Endometrium (tissue), 2 donors: ENCODE results near the gene EEF1E1.
"Not testable (repeated sequence)": the region's sequence is repeated elsewhere in the genome, so short reads cannot be mapped to it uniquely, and the experiment has no call there.

Experiments
- FAIRE-seq: peaks from 2 replicates; lab custom pipeline; 2012; peaks lifted over from hg19 to GRCh38; lab: Jason Lieb, UNC
- donor health status: control.
- donor health status: control.

The EEF1E1 gene

GRCh38 chr6:8063761-8064637 is 38.3 kb downstream of the EEF1E1 start, which contains the start of gene BLOC1S5:
TSS of gene BLOC1S5 (minus strand) at chr6:8064389. CDS start at chr6:8064376, 13 bp downstream.
- FAIRE-seq = peak; percentile 95

GRCh38 chr6:8061736-8062135 is 40.6 kb downstream of the EEF1E1 start:
- no peak for FAIRE-seq

GRCh38 chr6:8060346-8060745 is 42.0 kb downstream of the EEF1E1 start:
- no peak for FAIRE-seq

GRCh38 chr6:8059129-8059528 is 43.2 kb downstream of the EEF1E1 start:
- peak; percentile 8 for FAIRE-seq

GRCh38 chr6:8057793-8058192 is 44.6 kb downstream of the EEF1E1 start:
- FAIRE-seq = no peak

- FAIRE-seq = no peak
These were observed 45.1 kb downstream of the EEF1E1 start for GRCh38 chr6:8057263-8057662.

DNA sequence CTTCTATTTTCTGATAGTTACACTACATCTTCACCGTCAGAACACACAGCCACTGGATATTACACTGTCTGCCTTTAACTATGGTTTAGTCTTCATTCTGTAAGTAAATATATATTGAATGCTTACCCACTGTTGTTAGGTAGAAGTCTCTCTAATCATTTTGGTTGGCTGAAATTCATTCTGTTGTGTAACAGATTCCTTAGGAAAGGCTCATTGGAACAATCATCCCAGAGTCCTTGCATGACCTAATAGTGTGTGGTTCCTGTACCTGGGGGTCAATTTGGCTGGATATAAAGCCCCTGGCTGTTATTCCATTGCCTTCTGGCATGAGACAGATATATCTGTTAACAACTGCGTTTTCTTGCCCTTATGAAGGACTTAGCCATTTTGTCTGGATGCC is 48.1 kb downstream of the EEF1E1 start:
- FAIRE-seq = no peak

- FAIRE-seq = no peak
These were observed 54.6 kb downstream of the EEF1E1 start for GRCh38 chr6:8047541-8048292.

DNA sequence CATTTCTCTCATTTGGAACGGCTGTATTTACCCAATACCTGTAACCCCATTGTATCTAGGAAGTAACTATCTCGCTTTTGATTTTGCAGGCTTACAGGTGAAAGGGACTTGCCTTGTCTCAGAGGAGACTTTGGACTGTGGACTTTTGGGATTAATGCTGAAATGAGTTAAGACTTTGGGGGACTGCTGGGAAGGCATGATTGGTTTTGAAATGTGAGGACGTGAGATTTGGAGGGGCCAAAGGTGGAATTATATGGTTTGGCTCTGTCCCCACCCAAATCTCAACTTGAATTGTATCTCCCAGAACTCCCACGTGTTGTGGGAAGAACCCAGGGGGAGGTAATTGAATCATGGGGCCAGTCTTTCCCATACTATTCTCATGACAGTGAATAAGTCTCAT is 56.6 kb downstream of the EEF1E1 start:
- not testable (repeated sequence) for FAIRE-seq

- FAIRE-seq = no peak
These were observed 59.1 kb downstream of the EEF1E1 start for GRCh38 chr6:8043221-8043620.

- FAIRE-seq = no peak
These were observed 60.3 kb downstream of the EEF1E1 start for GRCh38 chr6:8041913-8042583.

- not testable (repeated sequence) for FAIRE-seq
These were observed 68.2 kb downstream of the EEF1E1 start for GRCh38 chr6:8034107-8034506.

DNA sequence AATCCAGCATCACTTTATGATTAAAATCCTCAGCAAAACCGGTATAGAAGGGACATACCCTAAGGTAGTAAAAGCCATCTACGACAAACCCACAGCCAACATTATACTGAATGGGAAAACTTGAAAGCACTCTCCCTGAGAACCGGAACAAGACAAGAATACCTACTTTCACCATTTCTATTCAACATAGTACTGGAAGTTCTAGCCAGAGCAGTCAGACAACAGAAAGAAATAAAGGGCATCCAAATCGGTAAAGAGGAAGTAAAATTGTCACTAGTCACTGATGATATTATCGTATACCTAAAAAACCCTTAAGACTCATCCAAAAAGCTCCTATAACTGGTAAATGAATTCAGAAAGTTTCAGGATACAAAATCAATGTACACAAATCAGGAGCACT is 71.4 kb downstream of the EEF1E1 start:
- FAIRE-seq = no peak
